AG04450 (cell line): ENCODE data around the gene DCST2. TPM values are rescaled to one million over a fixed set of nuclear protein-coding genes. Genes with fewer than 3 reads are reported as not detected.

Source experiments
- CTCF ChIA-PET: fragments of 300-600, 350-600 bp; formaldehyde crosslinking; extraction: SDS; loops from one replicate; lab custom pipeline; 2022; ENCODE audit warnings: antibody characterized with exemption, inconsistent platforms; lab: Charles Lee
- POLR2A ChIA-PET: fragments of 350-600 bp; formaldehyde crosslinking; extraction: SDS; loops from one replicate; lab custom pipeline; 2021; ENCODE audit warnings: antibody characterized with exemption, inconsistent platforms; lab: Yijun Ruan, JAX
- DNase-seq: peaks from one replicate; pipeline ENCODE4 v3.0.0-alpha.2; 2011; ENCODE audit warnings: low read depth, low spot score
- H3K27ac ChIP-seq: one replicate; pipeline ENCODE4 v1.5.1; 2012; ENCODE audit warnings: low read depth, low read length, control low read depth
- H3K27me3 ChIP-seq: one replicate; pipeline ENCODE4 v1.6.0; 2012; ENCODE audit warnings: low read length; ENCODE audit not compliant: control insufficient read depth, insufficient read depth
- H3K4me3 ChIP-seq: 2 replicates; pipeline ENCODE4 v1.5.1; 2011; ENCODE audit warnings: mild to moderate bottlenecking, low read depth, low read length, control low read depth
- H3K9me3 ChIP-seq: 2 replicates; pipeline ENCODE4 v1.5.1; 2012; ENCODE audit warnings: low read length; ENCODE audit not compliant: control insufficient read depth, insufficient read depth
- polyA plus RNA-seq: library from polyadenylated mRNA; depleted of rRNA; stranded (reverse); fragments of >200 nt; gene quantifications from 2 replicates; pipeline ENCODE4 v1.2.3, GENCODE V29; 2011
- TF ChIP-seq, protein P1 (sequence below): IDR thresholded peaks from 2 replicates; pipeline ENCODE4 v1.5.1; 2011; ENCODE audit warnings: low read depth, low read length, control low read depth, inconsistent platforms

DCST2 gene
- polyA plus RNA-seq, 1 experiment = 0.07 TPM

DNA sequence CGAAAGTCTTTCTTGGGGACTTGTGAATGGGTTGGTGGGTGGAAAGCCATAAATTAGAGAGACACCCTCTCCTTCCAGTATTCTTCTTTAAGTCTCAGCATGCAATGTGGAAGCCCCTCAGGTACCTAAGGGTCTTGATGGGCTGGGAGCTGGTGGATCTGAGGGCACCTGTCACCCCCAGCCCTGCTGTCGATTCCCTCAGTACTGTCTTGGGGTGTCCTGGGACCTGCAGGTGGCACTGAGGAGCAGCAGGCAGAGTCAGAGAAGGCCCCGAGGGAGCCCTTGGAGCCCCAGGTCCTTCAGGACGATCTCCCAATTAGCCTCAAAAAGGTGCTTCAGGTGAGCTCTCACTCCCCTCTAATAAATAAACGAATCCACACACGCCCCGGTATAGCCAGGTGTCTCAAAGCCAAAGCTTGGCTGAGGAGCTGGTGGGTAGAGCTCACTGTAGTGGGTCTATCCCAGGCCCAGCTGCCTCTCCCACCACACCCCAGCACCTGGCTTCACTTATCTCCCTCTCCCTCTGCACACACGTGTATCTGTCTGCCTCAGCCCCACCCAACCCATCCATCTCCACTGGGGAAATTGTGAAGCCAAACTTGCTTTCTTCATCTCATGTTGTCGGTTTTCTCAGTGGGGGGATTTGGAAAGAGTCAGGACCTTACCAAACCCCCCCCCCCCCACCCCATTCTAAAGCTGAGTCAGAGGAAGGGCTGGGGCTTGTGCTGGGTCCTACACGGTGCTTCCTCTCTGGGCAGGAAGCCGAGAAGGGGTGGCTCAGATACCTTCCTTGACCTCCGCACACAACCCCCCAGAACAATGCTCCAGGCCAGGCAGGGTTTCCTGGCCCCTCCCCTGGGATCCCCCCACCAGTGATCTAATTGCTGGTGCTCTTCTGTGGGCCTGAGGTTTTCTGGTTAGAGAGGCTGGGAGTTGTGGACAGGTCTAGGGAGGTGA is 19.1 kb upstream of the DCST2 start:
- Histone ChIP-seq H3K27ac (no peak overlapping the region), H3K4me3 (peak overlapping the region; percentile 73), H3K27me3 (no peaks in the 10 kb centered on the region), H3K9me3 (no peaks in the 10 kb centered on the region; the same call in 1 of the 2 replicates)
- TF ChIP-seq, protein P1, sequence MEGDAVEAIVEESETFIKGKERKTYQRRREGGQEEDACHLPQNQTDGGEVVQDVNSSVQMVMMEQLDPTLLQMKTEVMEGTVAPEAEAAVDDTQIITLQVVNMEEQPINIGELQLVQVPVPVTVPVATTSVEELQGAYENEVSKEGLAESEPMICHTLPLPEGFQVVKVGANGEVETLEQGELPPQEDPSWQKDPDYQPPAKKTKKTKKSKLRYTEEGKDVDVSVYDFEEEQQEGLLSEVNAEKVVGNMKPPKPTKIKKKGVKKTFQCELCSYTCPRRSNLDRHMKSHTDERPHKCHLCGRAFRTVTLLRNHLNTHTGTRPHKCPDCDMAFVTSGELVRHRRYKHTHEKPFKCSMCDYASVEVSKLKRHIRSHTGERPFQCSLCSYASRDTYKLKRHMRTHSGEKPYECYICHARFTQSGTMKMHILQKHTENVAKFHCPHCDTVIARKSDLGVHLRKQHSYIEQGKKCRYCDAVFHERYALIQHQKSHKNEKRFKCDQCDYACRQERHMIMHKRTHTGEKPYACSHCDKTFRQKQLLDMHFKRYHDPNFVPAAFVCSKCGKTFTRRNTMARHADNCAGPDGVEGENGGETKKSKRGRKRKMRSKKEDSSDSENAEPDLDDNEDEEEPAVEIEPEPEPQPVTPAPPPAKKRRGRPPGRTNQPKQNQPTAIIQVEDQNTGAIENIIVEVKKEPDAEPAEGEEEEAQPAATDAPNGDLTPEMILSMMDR = peak; percentile 41
- ChIA-PET POLR2A (no interaction called here), CTCF (interaction anchor here (0.6 to 4.9 kb wide), 5 partner anchors 8 to 38 kb away, joined by 3 to 19 read pairs (median 11); no protein-coding TSS in a partner anchor)
- no peak for DNase-seq

DNA sequence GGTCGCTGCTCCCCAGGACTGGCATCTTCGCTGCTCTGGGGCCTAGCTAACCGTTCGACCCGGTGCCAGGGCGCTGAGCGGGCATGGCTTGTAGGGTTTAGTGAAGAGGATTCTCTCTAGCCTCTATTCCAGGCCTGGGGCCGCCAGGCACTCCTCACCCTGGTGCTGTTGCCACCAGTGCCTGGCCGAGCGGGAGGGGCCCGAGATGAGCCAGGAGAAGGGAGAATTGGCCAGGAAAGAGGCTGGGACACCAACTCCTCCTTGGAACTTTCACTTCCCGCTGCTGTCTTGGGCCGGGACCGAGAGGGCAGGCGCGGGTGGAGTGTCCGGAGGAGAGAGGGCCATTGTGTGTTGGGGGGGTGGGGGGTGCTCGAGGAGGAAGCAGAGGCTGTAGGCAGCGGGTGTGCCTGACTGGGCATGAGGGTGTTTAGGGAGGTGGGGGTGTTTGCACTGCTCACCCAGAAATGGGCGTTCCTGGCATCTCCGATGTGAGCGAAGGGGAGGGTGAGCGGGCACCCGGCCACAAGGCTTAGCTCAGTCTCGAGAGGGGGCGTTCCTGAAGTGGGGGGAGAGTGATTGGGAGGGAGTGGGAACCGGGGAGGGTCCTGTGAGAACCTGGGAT is 18.3 kb upstream of the DCST2 start:
- no peaks in the 10 kb centered on the region for H3K27me3 ChIP-seq
- H3K4me3 ChIP-seq = peak overlapping the region; percentile 73
- H3K9me3 ChIP-seq = no peaks in the 10 kb centered on the region; the same call in 1 of the 2 replicates
- no peak overlapping the region for H3K27ac ChIP-seq
- TF ChIP-seq, protein P1 = no peak
- POLR2A ChIA-PET = interaction anchor here (1.1 kb wide), 1 partner anchor 80 kb away, joined by 5 read pairs; the partner anchor contains the start of gene SHC1
- no peak for DNase-seq
- CTCF ChIA-PET = interaction anchor here (0.6 to 4.9 kb wide), 6 partner anchors 9 to 38 kb away, joined by 3 to 19 read pairs (median 8); partner anchors contain the start of gene EFNA3

DNA sequence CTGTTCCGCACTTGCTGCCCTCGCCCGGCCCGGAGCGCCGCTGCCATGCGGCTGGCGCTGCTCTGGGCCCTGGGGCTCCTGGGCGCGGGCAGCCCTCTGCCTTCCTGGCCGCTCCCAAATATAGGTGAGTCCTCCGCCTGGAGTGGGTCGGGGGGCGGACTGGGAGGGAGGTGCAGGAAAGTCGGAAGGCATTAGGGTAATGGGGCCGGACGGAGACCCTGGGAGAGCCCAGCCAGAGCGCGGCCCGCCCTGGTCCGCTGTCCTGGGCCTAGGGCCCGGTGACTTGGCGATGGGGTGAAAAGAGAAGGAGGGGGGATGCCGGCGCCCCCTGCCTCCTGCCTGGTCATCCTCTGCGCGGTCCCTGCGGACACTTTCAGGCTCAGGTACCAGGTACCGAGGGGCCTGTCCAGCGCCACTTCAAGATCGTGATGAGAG is 17.8 kb upstream of the DCST2 start:
- Histone ChIP-seq H3K9me3 (no peaks in the 10 kb centered on the region; the same call in 1 of the 2 replicates), H3K27ac (no peak overlapping the region), H3K4me3 (peak overlapping the region; percentile 73), H3K27me3 (no peaks in the 10 kb centered on the region)
- TF ChIP-seq, protein P1 = no peak
- DNase-seq = no peak
- ChIA-PET POLR2A (interaction anchor here (1.1 to 1.4 kb wide), 2 partner anchors 80 to 115 kb away, joined by 4 to 5 read pairs; partner anchors contain the start of genes PMVK and SHC1), CTCF (interaction anchor here (0.9 to 3.7 kb wide), 14 partner anchors 9 to 95 kb away, joined by 3 to 19 read pairs (median 4); partner anchors contain the start of genes EFNA3, EFNA4, PBXIP1 and SHC1)

DNA sequence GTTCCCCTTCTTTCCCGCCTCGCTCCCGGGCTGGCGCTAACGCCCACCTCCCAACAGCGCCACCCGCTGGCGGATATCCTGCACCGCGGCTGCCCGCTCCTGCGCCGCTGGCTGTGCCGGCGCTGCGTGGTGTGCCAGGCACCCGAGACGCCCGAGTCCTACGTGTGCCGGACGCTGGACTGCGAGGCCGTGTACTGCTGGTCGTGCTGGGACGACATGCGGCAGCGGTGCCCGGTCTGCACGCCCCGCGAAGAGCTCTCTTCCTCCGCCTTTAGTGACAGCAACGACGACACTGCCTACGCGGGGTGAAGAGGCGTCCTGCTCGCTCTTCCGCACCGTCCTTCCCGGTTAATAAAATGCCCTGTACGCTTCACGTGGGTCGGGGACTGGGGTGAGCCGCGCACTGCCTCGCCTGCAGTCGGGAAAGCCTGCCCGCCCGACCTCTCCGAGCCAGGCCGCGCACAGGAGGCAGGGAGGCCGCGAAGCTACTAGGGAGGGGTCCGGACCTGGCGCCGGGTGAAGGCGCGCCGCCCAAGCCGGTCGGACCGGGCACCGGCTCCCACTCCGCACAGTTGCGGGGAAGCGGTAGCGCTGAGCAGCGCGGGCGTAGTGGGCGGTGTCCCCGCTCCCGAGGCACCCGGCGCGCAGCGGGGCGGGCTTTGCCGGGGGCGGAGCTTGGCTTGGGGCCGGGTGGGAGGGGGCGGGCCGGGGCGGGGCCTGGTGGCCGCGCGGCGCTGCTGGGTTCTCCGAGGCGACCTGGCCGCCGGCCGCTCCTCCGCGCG is 17.2 kb upstream of the DCST2 start, which contains the start of gene ADAM15:
TSS of gene ADAM15 (plus strand) at position 757 of the 782 bp plus-strand sequence. CDS start 71 bp downstream, outside the sequence.
- Histone ChIP-seq H3K27me3 (no peaks in the 10 kb centered on the region), H3K27ac (peak within 1 kb of the TSS; percentile 31), H3K9me3 (no peaks in the 10 kb centered on the region; the same call in 1 of the 2 replicates), H3K4me3 (peak within 1 kb of the TSS; percentile 73)
- POLR2A ChIA-PET = interaction anchor here (0.6 to 1.4 kb wide), 3 partner anchors 79 to 126 kb away, joined by 4 to 8 read pairs (median 5); partner anchors contain the start of genes PMVK and SHC1
- TF ChIP-seq, protein P1 = peak; percentile 77
- CTCF ChIA-PET = interaction anchor here (0.9 to 3.7 kb wide), 16 partner anchors 9 to 95 kb away, joined by 3 to 19 read pairs (median 4); partner anchors contain the start of genes EFNA3, EFNA4, PBXIP1 and SHC1
- DNase-seq = no peak
